K562 (cell line): ENCODE measurements around the gene GLYAT. TPM values are rescaled to one million over a fixed set of nuclear protein-coding genes. Genes with fewer than 3 reads are reported as not detected.
A peak's percentile ranks its signal among the peaks of the same experiment; 100 is the strongest.

Experiments
- CBX8 ChIP-seq: fragments of 200-600 bp; sonication (generic); IDR thresholded peaks from 2 replicates; pipeline ENCODE4 v1.6.1; 2012; ENCODE audit warnings: borderline replicate concordance, mixed run types, low read depth, mild to moderate bottlenecking, moderate library complexity, mixed read lengths, low read length, control low read depth, inconsistent platforms; ENCODE audit not compliant: poor library complexity, severe bottlenecking; ENCODE audit errors: extremely low read depth
- HDAC3 ChIP-seq: fragments of 450-650 bp; IDR thresholded peaks from 2 replicates; pipeline ENCODE4 v1.6.1; 2018; ENCODE audit warnings: borderline replicate concordance, mild to moderate bottlenecking, moderate library complexity; ENCODE audit not compliant: partially characterized antibody
- NCOR1 ChIP-seq: fragments of 450-650 bp; IDR thresholded peaks from 2 replicates; pipeline ENCODE4 v1.6.1; 2016; ENCODE audit warnings: mild to moderate bottlenecking, moderate library complexity
- NFRKB ChIP-seq: fragments of 450-650 bp; IDR thresholded peaks from 2 replicates; pipeline ENCODE4 v1.6.1; 2016; ENCODE audit warnings: low read depth
- PML ChIP-seq: IDR thresholded peaks from 2 replicates; pipeline ENCODE4 v1.6.1; 2012; ENCODE audit warnings: low read length, inconsistent platforms
- RNF219 ChIP-seq: fragments of 250-450 bp; sonication (Bioruptor Pico); IDR thresholded peaks from 2 replicates; pipeline ENCODE4 v1.5.0; 2022; ENCODE audit warnings: mild to moderate bottlenecking
- SMAD1 ChIP-seq: fragments of 150-350 bp; IDR thresholded peaks from 2 replicates; pipeline ENCODE4 v1.6.1; 2014; ENCODE audit warnings: low read length, low read depth; ENCODE audit not compliant: partially characterized antibody
- SMC3 ChIP-seq: conservative IDR thresholded peaks from 2 replicates; pipeline ENCODE4 v1.6.1; 2011; ENCODE audit warnings: low read depth, low read length, improper control_type of control experiment; ENCODE audit not compliant: insufficient read depth
- THAP12 ChIP-seq: fragments of 250-450 bp; sonication (Bioruptor Pico); IDR thresholded peaks from 2 replicates; pipeline ENCODE4 v1.9.0; 2021; ENCODE audit warnings: mild to moderate bottlenecking, inconsistent platforms
- TSHZ1 ChIP-seq: fragments of 250-450 bp; sonication (Bioruptor Pico); IDR thresholded peaks from 2 replicates; pipeline ENCODE4 v1.4.0; 2020; ENCODE audit warnings: mild to moderate bottlenecking, moderate library complexity
- XRCC3 ChIP-seq: fragments of 450-650 bp; IDR thresholded peaks from 2 replicates; pipeline ENCODE4 v1.6.1; 2017; ENCODE audit warnings: mild to moderate bottlenecking, moderate library complexity
- ZFP1 ChIP-seq: fragments of 450-650 bp; formaldehyde crosslinking; IDR thresholded peaks from 2 replicates; pipeline ENCODE4 v1.4.0; 2020; ENCODE audit warnings: mild to moderate bottlenecking, mixed read lengths
- ZNF165 ChIP-seq: fragments of 250-450 bp; sonication (Bioruptor Pico); IDR thresholded peaks from 2 replicates; pipeline ENCODE4 v1.4.0; 2020; ENCODE audit warnings: borderline replicate concordance
- ZZZ3 ChIP-seq: fragments of 450-650 bp; IDR thresholded peaks from 2 replicates; pipeline ENCODE4 v1.6.1; 2016; ENCODE audit warnings: antibody characterized with exemption, mild to moderate bottlenecking, moderate library complexity
- polyA plus RNA-seq, 8 experiments: library from polyadenylated mRNA; depleted of rRNA in 4 of 8; stranded (reverse) in 5 of 8; unstranded in 3 of 8; fragments of >200 nt; fragmentation: Nextera tagmentation in 2 of 8; fragmentation: Illumina TruSeq in 1 of 8; extraction: Ambion mirVana in 2 of 8; extraction: Trizol in 1 of 8; gene quantifications; 2 replicates each; pipeline versions ENCODE4 v1.2.1 to v1.2.3, GENCODE V29; 2011 to 2014; ENCODE audit warnings: inconsistent platforms in 1 of 8, missing spikeins in 1 of 8
- total RNA-seq, 7 experiments: library from RNA; depleted of rRNA in 6 of 7; stranded (reverse); fragments of >200 nt in 6 of 7; fragmentation: Illumina TruSeq in 2 of 7; extraction: Trizol in 2 of 7; gene quantifications; 2 replicates each; pipeline versions ENCODE4 v1.2.1 to v1.2.3, GENCODE V29; 2011 to 2021; ENCODE audit warnings: low replicate concordance in 1 of 7

GLYAT gene
- total and polyA plus RNA-seq, 9 of the 15 experiments (the other 6 are each of a cell fraction or from before 2014, with no cell fraction given) = not detected

- TF ChIP-seq NCOR1 (peak; percentile 80), XRCC3 (no peak), RNF219 (CRISPR knock-in tag) (no peak), ZNF165 (no peak), SMAD1 (peak; percentile 14), HDAC3 (no peak), ZZZ3 (no peak), PML (peak; percentile 52), NFRKB (no peak), CBX8 (no peak), ZFP1 (CRISPR knock-in tag) (no peak), THAP12 (CRISPR knock-in tag) (no peak), SMC3 (no peak), TSHZ1 (CRISPR knock-in tag) (no peak)
Observed at GRCh38 chr11:58770166-58770565, 38.4 kb upstream of the GLYAT start (continued).
